Central memory CD8-positive, alpha-beta T cell (primary cell): Measurements from ENCODE around the gene GHRL.
"Not testable (repeated sequence)": the region's sequence is repeated elsewhere in the genome, so short reads cannot be mapped to it uniquely, and the experiment has no call there.

Experiments used
- ATAC-seq: fragments of 150-1000 bp; cut with Tn5 transposase; replicated peaks from 2 replicates; pipeline ENCODE4 v1.10.0; 2022; ENCODE audit warnings: mild to moderate bottlenecking, moderate FRiP score, moderate number of reproducible peaks; ENCODE audit not compliant: poor library complexity, severe bottlenecking; ENCODE audit errors: extremely low read depth
- DNase-seq, 2 donors: peaks; one replicate each; pipeline ENCODE4 v3.0.0; 2021; ENCODE audit warnings: low spot score in 2 of 2
- H3K27ac Mint-ChIP-seq: one replicate; pipeline ENCODE4 v1.8.0; 2022; ENCODE audit warnings: low read depth, mild to moderate bottlenecking, moderate library complexity, mixed read lengths
- H3K27me3 Mint-ChIP-seq: one replicate; pipeline ENCODE4 v1.8.0; 2022; ENCODE audit warnings: mixed read lengths
- H3K36me3 Mint-ChIP-seq: one replicate; pipeline ENCODE4 v1.8.0; 2022; ENCODE audit warnings: mild to moderate bottlenecking, moderate library complexity, mixed read lengths; ENCODE audit not compliant: insufficient read depth
- H3K4me1 Mint-ChIP-seq: one replicate; pipeline ENCODE4 v1.8.0; 2022; ENCODE audit warnings: mixed read lengths
- H3K4me3 Mint-ChIP-seq: one replicate; pipeline ENCODE4 v1.8.0; 2022; ENCODE audit warnings: mild to moderate bottlenecking, moderate library complexity, mixed read lengths
- H3K9me3 Mint-ChIP-seq: one replicate; pipeline ENCODE4 v1.8.0; 2022; ENCODE audit warnings: mixed read lengths

The GHRL gene

DNA sequence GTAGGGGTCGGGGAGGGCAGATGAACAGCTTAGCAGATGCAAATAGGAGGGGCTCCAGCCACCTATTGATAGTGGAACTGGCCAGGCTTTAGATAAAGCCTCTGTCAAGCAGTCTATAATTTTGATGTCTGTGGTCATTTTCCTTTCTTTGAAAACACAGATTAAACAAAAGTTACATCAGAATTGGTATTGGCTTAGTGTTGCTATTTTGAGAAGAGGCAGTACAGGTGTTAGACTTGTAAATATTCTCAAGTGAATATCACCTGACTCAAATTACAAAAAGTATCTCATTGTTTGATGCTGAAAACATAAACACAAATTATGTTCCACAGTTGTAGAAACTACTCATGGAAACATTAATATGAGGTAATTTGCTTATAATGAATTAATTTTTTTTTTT lies 18.1 kb downstream of the GHRL start:
- Mint-ChIP-seq H3K27ac (no peak overlapping the region), H3K4me1 (peaks cover 40% of the 10 kb centered on the region), H3K27me3 (no peaks in the 10 kb centered on the region), H3K36me3 (peaks cover 59% of the 10 kb centered on the region), H3K4me3 (no peak overlapping the region), H3K9me3 (no peaks in the 10 kb centered on the region)
- no peak for DNase-seq
- no peak for ATAC-seq

DNA sequence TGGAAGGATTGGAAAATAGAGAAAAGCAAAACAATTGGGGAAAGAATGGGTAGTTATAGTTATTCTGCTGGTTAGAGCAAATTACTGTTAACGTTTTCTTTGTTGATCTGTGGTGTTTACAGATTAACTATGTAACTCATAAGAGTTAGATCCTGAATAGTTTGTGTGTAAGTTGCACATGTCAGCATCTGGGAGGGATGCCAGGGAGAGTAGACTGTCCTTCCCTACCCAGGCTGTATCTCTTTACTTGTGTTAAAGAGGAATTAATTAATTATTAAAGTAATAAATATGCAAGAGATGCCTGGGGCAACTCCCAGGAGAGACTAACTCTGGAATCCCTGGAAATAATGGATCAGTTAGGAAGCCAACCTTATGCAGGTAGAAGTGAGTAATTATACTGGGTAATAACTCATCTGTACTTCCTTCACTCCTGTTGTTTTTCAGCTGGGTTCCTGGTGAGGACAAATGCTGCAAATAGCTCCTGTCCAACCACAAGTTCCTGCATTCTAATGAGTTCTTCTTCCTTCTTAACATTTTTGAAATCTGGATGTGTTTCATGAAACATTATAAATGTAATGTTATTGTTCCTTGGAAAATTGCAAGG lies 18.9 kb downstream of the GHRL start:
- ATAC-seq (no peak), DNase-seq (no peak)
- no peaks in the 10 kb centered on the region for H3K9me3 Mint-ChIP-seq
- H3K4me1 Mint-ChIP-seq, result peaks cover 45% of the 10 kb centered on the region
- peak overlapping the region; percentile 76 for H3K27ac Mint-ChIP-seq
- H3K36me3 Mint-ChIP-seq, result peaks cover 60% of the 10 kb centered on the region
- H3K4me3 Mint-ChIP-seq, result peak overlapping the region; percentile 27
- H3K27me3 Mint-ChIP-seq, result no peaks in the 10 kb centered on the region

DNA sequence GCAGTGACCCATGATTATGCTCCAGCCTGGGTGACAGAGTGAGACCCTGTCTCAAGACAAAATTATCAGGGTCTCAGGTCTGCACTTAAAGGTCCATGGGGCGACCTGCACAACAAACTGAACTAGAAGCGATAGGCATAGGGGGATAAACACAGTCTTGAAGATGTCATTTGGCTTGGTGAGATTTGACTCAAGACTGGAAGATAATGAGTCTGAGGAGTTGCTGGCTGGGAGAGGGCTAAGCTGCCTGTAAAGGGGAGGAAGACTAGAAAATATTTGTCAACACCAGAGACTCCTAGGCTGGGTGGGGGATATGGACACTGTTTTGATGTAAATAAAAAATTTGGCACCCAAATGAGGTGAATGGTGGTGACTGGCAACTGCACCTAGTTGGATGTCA lies 19.8 kb downstream of the GHRL start:
- peak overlapping the region; percentile 76 for H3K27ac Mint-ChIP-seq

DNA sequence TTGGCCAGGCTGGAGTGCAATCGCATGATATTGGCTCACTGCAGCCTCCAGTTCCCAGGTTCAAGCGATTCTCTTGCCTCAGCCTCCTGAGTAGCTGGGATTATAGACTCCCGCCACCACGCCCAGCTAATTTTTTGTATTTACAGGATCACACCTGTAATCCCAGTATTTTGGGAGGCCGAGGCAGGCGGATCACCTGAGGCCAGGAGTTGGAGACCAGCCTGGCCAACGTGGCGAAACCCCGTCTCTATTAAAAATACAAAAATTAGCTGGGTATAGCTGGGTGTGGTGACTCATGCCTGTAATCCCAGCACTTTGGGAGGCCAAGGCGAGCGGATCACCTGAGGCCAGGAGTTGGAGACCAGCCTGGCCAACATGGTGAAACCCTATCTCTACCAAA lies 20.3 kb downstream of the GHRL start:
- H3K9me3 Mint-ChIP-seq, H3K27me3 Mint-ChIP-seq, ATAC-seq, DNase-seq: not testable (repeated sequence)
- peaks cover 59% of the 10 kb centered on the region for H3K36me3 Mint-ChIP-seq
- H3K4me3 Mint-ChIP-seq, result peak overlapping the region; percentile 27
- H3K4me1 Mint-ChIP-seq, result peaks cover 47% of the 10 kb centered on the region
- H3K27ac Mint-ChIP-seq, result peak overlapping the region; percentile 76

More for the DNA sequence above, 19.8 kb downstream of the GHRL start:
- ATAC-seq (no peak), DNase-seq (no peak)
- Mint-ChIP-seq H3K36me3 (peaks cover 58% of the 10 kb centered on the region), H3K9me3 (no peaks in the 10 kb centered on the region), H3K4me1 (peaks cover 47% of the 10 kb centered on the region), H3K4me3 (peak overlapping the region; percentile 27), H3K27me3 (no peaks in the 10 kb centered on the region)

DNA sequence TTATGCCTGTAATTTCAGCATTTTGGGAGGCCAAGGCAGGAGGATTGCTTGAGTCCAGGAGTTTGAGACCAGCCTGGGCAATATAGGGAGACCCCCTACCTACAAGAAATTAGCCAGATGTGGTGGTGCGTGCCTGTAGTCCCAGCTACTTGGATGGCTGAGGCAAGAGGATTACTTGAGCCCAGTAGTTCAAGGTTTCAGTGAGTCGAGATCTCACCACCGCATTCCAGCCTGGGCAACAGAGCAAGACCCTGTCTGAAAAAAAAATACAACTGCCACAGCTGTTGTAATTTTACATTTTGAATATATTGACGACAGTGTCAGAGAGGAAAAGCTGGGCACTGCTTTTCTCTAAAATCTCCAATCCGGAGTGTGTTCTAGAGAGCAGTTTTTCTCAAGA lies 23.3 kb downstream of the GHRL start:
- Mint-ChIP-seq H3K9me3 (no peaks in the 10 kb centered on the region), H3K4me3 (no peak overlapping the region), H3K4me1 (peaks cover 53% of the 10 kb centered on the region), H3K27ac (no peak overlapping the region), H3K27me3 (no peaks in the 10 kb centered on the region), H3K36me3 (peaks cover 57% of the 10 kb centered on the region)
- ATAC-seq (no peak), DNase-seq (no peak)

DNA sequence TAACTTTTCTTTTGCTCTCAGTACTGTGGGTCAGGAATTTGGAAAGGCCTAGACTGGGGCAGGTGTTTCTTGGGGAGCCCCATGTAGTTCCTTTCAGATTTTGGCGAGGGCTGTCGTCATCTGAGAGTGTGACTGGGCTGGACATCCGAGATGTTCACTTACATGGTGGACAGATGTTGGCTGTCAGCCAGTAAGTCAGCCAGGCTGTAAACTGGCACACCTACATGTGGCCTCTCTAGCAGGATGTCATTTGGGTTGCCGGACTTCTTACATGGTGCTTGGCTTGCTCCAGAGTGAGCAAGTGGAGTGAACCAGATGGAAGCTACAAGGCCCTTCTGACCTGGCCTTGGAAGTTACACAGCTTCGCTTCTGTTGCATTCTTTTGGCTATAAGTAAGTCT lies 23.8 kb downstream of the GHRL start:
- H3K9me3 Mint-ChIP-seq, result no peaks in the 10 kb centered on the region
- H3K4me3 Mint-ChIP-seq, result no peak overlapping the region
- DNase-seq (no peak), ATAC-seq (no peak)
- H3K4me1 Mint-ChIP-seq, result peaks cover 53% of the 10 kb centered on the region
- no peak overlapping the region for H3K27ac Mint-ChIP-seq
- H3K27me3 Mint-ChIP-seq, result no peaks in the 10 kb centered on the region
- peaks cover 62% of the 10 kb centered on the region for H3K36me3 Mint-ChIP-seq

DNA sequence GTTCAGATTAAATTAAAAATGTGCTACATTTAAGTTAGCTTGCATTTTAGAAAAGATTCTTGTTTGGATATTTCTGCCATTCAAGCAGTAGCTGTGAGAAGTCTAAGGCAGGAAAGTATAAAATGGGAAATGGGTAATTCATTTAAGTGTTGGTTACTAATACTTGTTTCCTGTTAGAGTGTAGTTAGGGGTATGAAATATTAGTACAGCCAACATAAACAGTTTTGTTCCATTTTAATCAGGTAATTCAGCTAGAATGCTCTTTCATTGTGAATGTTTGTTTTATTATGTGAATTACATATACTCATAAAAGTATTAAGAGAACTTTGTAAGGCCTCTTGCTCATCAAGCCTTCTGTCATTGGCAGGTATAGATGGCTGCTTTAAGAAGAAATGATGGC lies 24.6 kb downstream of the GHRL start:
- no peak overlapping the region for H3K4me3 Mint-ChIP-seq
- ATAC-seq (no peak), DNase-seq (no peak)
- H3K9me3 Mint-ChIP-seq, result no peaks in the 10 kb centered on the region
- no peaks in the 10 kb centered on the region for H3K27me3 Mint-ChIP-seq
- peaks cover 67% of the 10 kb centered on the region for H3K36me3 Mint-ChIP-seq
- peaks cover 53% of the 10 kb centered on the region for H3K4me1 Mint-ChIP-seq
- H3K27ac Mint-ChIP-seq, result no peak overlapping the region

DNA sequence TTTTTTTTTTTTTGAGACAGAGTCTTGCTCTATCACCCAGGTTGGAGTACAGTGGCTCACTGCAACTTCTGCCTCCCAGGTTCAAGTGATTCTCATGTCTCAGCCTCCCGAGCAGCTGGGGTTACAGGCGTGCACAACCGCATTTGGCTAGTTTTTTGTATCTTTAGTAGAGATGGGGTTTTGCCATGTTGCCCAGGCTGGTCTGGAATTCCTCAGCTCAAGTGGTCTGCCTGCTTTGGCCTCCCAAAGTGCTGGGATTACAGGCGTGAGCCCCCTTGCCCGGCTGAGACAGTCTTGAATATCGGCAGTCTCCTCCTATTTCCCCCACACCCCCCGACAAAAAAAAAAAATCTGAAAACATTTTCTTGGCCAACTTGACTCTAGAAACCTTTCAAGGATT lies 25.8 kb downstream of the GHRL start:
- peaks cover 72% of the 10 kb centered on the region for H3K36me3 Mint-ChIP-seq

DNA sequence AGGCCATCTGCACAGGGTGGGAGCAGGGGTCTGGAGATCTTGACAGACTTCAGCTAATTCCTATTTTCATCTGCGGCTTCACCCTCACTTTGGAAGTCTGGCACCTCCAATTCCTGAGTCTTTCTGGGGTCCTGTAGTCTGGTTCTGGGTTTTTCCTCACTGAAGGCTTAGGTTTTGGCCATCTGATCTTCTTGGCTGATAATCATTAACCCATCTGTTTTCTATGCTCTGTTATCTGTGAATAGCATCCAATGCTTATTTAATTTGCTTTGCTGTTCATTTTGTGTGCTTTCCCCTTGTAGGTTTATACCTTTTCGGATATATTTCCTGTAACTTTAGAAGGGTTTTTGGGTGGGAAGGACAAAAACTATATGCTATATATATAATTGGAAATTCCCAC lies 26.9 kb downstream of the GHRL start:
- peaks cover 64% of the 10 kb centered on the region for H3K4me1 Mint-ChIP-seq
- peaks cover 73% of the 10 kb centered on the region for H3K36me3 Mint-ChIP-seq
- DNase-seq, result no peak
- peak overlapping the region; percentile 44 for H3K4me3 Mint-ChIP-seq
- H3K9me3 Mint-ChIP-seq, result no peaks in the 10 kb centered on the region
- no peaks in the 10 kb centered on the region for H3K27me3 Mint-ChIP-seq
- peak overlapping the region; percentile 73 for H3K27ac Mint-ChIP-seq
- no peak for ATAC-seq

More for the DNA sequence above, 25.8 kb downstream of the GHRL start:
- not testable (repeated sequence) for H3K27me3 Mint-ChIP-seq, DNase-seq, H3K9me3 Mint-ChIP-seq, ATAC-seq, H3K4me3 Mint-ChIP-seq
- H3K27ac Mint-ChIP-seq, result peak overlapping the region; percentile 24
- peaks cover 55% of the 10 kb centered on the region for H3K4me1 Mint-ChIP-seq

DNA sequence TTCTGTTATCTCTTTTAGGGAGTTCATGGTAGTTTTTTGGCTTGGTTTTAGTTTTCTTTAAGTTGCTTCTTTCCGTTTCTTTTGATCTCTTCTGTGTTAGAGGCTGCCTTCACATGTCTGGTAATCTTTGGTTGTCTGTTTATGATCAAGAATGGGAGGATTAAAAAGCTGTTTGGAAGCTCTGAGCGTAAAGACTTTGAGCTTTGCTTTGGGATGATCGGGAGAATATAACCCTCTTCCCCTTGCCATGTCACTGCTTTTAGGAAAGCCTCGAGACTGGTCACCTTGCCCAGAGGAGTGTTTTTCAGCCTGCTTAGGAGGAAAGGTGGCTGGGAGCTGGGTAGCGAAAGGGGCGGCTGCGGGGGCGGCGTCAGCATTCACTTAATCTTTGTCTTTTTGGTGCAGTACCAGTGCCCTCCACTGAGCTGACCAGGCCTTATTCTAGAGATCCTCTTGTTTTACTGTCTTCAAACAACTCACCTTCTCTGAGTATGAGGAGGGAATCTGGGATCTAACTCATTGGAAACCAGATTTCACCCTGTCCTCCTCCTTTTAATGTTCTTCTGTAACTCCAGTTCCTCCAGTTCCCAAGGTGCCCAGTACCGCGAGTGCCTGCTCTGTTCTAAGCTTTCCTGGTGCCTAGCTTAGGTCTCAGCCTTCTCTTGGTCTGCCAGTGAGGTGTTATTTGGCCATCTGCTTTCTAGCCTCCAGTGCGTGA lies 28.9 kb downstream of the GHRL start:
- no peaks in the 10 kb centered on the region for H3K27me3 Mint-ChIP-seq
- ATAC-seq (peak; percentile 94), DNase-seq (peak; percentile 27 to 37)
- H3K36me3 Mint-ChIP-seq, result peaks cover 66% of the 10 kb centered on the region
- H3K27ac Mint-ChIP-seq, result peak overlapping the region; percentile 71
- H3K4me1 Mint-ChIP-seq, result peaks cover 77% of the 10 kb centered on the region
- H3K9me3 Mint-ChIP-seq, result no peaks in the 10 kb centered on the region
- peak overlapping the region; percentile 61 for H3K4me3 Mint-ChIP-seq

DNA sequence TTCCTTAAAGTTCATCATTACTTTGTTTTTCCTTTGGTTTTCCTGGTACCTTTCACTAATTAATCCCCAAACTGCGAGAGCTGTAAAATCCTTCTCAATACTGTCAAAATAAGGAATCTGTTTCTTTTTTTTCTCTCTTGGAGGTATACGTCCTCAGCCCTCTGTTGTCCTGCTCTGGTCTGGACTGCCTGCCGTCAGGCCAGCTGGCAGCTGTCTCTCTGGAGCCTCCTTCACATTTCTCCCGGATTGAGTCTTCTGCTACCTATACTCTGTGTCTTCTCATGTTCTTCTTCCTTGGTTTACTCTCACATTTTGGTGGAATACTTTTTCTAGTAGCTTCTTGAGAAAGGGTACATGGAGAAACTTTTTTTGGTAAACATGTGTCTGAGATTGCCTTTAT lies 30.7 kb downstream of the GHRL start:
- Mint-ChIP-seq H3K9me3 (no peaks in the 10 kb centered on the region), H3K36me3 (peaks cover 68% of the 10 kb centered on the region), H3K27ac (peak overlapping the region; percentile 43), H3K27me3 (no peaks in the 10 kb centered on the region), H3K4me3 (peak overlapping the region; percentile 0), H3K4me1 (peaks cover 69% of the 10 kb centered on the region)
- ATAC-seq (no peak), DNase-seq (no peak)

DNA sequence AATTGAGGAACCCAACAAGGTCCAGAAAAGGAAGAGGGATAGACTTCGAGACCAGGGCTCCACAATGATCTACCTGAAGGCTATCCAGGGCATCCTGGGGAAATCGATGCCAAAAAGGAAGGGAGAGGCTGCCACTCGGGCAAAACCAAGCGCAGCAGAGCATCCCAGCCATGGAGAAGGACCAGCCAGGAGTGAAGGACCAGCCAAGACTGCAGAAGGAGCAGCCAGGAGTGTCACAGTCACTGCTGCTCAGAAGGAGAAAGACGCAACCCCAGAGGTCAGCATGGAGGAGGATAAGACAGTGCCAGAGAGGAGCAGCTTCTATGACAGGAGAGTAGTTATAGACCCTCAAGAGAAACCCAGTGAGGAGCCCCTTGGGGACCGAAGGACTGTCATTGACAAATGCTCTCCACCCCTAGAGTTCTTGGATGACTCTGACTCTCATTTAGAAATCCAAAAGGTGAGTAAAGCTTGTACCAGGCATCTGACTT lies 32.5 kb downstream of the GHRL start:
- no peaks in the 10 kb centered on the region for H3K27me3 Mint-ChIP-seq
- no peak for ATAC-seq
- DNase-seq, result no peak
- peaks cover 74% of the 10 kb centered on the region for H3K4me1 Mint-ChIP-seq
- peaks cover 72% of the 10 kb centered on the region for H3K36me3 Mint-ChIP-seq
- peak overlapping the region; percentile 85 for H3K27ac Mint-ChIP-seq
- no peak overlapping the region for H3K4me3 Mint-ChIP-seq
- H3K9me3 Mint-ChIP-seq, result no peaks in the 10 kb centered on the region

DNA sequence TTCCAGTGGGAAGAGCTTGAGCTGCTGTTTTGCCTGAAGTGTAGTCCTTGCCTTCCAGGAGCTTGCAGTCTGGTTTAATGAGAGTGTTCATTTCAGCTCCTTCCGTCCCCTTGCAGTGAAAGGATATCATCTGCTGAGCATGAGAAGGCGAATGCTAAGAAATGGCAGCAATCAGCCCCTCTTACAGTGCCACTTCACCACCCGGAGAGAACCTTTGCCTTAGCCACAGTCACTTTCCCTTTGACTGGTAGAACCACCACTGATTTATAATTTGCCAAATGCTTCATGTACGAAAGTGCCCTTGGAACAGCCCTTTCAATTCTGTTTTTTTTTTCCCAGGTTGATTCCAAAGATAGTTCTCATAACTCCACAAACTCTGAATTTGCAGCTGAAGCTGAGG lies 32.9 kb downstream of the GHRL start:
- H3K27ac Mint-ChIP-seq, result peak overlapping the region; percentile 85
- no peaks in the 10 kb centered on the region for H3K9me3 Mint-ChIP-seq
- ATAC-seq (no peak), DNase-seq (no peak)
- H3K4me1 Mint-ChIP-seq, result peaks cover 78% of the 10 kb centered on the region
- H3K4me3 Mint-ChIP-seq, result no peak overlapping the region
- H3K27me3 Mint-ChIP-seq, result no peaks in the 10 kb centered on the region
- peaks cover 70% of the 10 kb centered on the region for H3K36me3 Mint-ChIP-seq
